ENCODE results near the gene MCL1. TPM values are rescaled to one million over a fixed set of nuclear protein-coding genes. Genes with fewer than 3 reads are reported as not detected.

The MCL1 gene
- total and polyA plus RNA-seq, 2 of the 13 experiments (the other 11 are each of a cell fraction or from before 2014, with no cell fraction given) = 69.5 to 125 TPM

DNA sequence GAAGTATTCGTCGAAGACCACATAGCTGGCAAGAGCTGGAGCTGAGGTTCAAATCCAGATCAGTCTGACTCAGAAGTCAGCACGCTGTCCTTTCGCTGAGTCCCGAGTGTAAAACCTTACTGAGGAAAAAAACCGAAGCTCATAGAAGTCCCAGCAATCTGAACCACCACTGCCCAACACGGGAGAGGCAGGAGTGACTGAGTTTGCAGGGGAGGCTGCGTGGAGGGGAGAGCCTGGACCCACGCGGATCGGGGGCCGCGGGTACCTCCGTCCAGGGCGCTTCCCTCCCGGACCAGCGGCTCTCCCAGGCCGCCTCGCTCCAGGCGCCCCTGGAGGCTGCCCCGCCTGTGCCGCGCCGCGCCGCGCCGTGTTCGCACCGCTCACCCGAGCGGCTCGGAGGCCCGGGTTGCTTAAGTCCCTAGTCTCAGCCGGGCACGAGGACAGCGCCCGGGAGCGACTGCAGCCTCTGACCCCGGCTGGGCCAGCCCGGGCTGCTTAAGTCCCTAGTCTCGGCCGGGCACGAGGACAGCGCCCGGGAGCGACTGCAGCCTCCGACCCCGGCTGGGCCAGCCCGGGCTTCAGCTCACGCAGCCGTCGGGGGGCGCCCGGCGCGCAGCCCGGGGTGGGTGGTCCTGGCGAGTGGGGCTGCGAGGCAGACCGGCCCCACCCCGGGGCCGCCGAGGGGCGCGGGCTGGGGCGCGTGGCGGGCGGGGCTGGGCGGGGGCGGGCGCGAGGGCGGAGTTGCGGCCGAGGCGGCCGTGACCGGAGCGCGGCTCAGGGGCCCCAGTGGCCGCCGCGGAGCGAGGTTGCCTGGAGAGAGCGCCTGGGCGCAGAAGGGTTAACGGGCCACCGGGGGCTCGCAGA, 30.5 kb downstream of the MCL1 start, which contains the start of gene ADAMTSL4 (continued):
- TF ChIP-seq, protein P1, sequence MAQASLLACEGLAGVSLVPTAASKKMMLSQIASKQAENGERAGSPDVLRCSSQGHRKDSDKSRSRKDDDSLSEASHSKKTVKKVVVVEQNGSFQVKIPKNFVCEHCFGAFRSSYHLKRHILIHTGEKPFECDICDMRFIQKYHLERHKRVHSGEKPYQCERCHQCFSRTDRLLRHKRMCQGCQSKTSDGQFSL (CRISPR knock-in tag; IDR thresholded peaks at IDR 0.05) = no peak
- peak; percentile 62 for TF ChIP-seq ZNF891 (CRISPR knock-in tag; IDR thresholded peaks at IDR 0.05)
- TF ChIP-seq ZFY (CRISPR knock-in tag; IDR thresholded peaks at IDR 0.05) = peak; percentile 79
- TF ChIP-seq ZNF101 (CRISPR knock-in tag; IDR thresholded peaks at IDR 0.05; ENCODE audit: borderline replicate concordance, low read depth) = no peak
- peak; percentile 62 for TF ChIP-seq RBM39 (IDR thresholded peaks at IDR 0.05; ENCODE audit: low read depth, low read length, poor library complexity, severe bottlenecking)
- TF ChIP-seq SNAI1 (CRISPR knock-in tag; IDR thresholded peaks at IDR 0.05; ENCODE audit: borderline replicate concordance) = no peak
- TF ChIP-seq, protein P2, sequence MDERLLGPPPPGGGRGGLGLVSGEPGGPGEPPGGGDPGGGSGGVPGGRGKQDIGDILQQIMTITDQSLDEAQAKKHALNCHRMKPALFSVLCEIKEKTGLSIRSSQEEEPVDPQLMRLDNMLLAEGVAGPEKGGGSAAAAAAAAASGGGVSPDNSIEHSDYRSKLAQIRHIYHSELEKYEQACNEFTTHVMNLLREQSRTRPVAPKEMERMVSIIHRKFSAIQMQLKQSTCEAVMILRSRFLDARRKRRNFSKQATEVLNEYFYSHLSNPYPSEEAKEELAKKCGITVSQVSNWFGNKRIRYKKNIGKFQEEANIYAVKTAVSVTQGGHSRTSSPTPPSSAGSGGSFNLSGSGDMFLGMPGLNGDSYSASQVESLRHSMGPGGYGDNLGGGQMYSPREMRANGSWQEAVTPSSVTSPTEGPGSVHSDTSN (CRISPR knock-in tag; IDR thresholded peaks at IDR 0.05) = no peak
- no peak for TF ChIP-seq FLYWCH1 (CRISPR knock-in tag; IDR thresholded peaks at IDR 0.05)
- peak; percentile 11 for TF ChIP-seq TEAD3 (CRISPR knock-in tag; optimal IDR thresholded peaks at IDR 0.05; ENCODE audit: borderline replicate concordance)
- TF ChIP-seq, protein P3, sequence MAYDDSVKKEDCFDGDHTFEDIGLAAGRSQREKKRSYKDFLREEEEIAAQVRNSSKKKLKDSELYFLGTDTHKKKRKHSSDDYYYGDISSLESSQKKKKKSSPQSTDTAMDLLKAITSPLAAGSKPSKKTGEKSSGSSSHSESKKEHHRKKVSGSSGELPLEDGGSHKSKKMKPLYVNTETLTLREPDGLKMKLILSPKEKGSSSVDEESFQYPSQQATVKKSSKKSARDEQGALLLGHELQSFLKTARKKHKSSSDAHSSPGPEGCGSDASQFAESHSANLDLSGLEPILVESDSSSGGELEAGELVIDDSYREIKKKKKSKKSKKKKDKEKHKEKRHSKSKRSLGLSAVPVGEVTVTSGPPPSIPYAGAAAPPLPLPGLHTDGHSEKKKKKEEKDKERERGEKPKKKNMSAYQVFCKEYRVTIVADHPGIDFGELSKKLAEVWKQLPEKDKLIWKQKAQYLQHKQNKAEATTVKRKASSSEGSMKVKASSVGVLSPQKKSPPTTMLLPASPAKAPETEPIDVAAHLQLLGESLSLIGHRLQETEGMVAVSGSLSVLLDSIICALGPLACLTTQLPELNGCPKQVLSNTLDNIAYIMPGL (CRISPR knock-in tag; IDR thresholded peaks at IDR 0.05; ENCODE audit: borderline replicate concordance in 1 of 2, low read depth in 1 of 2) = peak; percentile 75 to 80
- TF ChIP-seq, protein P4, sequence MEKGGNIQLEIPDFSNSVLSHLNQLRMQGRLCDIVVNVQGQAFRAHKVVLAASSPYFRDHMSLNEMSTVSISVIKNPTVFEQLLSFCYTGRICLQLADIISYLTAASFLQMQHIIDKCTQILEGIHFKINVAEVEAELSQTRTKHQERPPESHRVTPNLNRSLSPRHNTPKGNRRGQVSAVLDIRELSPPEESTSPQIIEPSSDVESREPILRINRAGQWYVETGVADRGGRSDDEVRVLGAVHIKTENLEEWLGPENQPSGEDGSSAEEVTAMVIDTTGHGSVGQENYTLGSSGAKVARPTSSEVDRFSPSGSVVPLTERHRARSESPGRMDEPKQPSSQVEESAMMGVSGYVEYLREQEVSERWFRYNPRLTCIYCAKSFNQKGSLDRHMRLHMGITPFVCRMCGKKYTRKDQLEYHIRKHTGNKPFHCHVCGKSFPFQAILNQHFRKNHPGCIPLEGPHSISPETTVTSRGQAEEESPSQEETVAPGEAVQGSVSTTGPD (CRISPR knock-in tag; IDR thresholded peaks at IDR 0.05) = no peak
- TF ChIP-seq GTF2F1 (IDR thresholded peaks at IDR 0.05; ENCODE audit: low read length) = no peak
- TF ChIP-seq, protein P5, sequence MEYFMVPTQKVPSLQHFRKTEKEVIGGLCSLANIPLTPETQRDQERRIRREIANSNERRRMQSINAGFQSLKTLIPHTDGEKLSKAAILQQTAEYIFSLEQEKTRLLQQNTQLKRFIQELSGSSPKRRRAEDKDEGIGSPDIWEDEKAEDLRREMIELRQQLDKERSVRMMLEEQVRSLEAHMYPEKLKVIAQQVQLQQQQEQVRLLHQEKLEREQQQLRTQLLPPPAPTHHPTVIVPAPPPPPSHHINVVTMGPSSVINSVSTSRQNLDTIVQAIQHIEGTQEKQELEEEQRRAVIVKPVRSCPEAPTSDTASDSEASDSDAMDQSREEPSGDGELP (IDR thresholded peaks at IDR 0.05; ENCODE audit: borderline replicate concordance, low read depth) = no peak
- TF ChIP-seq HOXA3 (CRISPR knock-in tag; IDR thresholded peaks at IDR 0.05) = peak; percentile 69
- TF ChIP-seq KDM5B (CRISPR knock-in tag; IDR thresholded peaks at IDR 0.05; ENCODE audit: borderline replicate concordance) = peak; percentile 57; the same call in 1 of the 2 replicates
- no peak for TF ChIP-seq ZMYM4 (CRISPR knock-in tag; IDR thresholded peaks at IDR 0.05)
- TF ChIP-seq, protein P6, sequence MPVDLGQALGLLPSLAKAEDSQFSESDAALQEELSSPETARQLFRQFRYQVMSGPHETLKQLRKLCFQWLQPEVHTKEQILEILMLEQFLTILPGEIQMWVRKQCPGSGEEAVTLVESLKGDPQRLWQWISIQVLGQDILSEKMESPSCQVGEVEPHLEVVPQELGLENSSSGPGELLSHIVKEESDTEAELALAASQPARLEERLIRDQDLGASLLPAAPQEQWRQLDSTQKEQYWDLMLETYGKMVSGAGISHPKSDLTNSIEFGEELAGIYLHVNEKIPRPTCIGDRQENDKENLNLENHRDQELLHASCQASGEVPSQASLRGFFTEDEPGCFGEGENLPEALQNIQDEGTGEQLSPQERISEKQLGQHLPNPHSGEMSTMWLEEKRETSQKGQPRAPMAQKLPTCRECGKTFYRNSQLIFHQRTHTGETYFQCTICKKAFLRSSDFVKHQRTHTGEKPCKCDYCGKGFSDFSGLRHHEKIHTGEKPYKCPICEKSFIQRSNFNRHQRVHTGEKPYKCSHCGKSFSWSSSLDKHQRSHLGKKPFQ (CRISPR knock-in tag; IDR thresholded peaks at IDR 0.05; ENCODE audit: insufficient replicate concordance) = peak; percentile 58
- TF ChIP-seq ZNF329 (CRISPR knock-in tag; IDR thresholded peaks at IDR 0.05; ENCODE audit: low read depth) = 0 out of 2 replicates have a peak, but pooled peaks have one; percentile 21
- TF ChIP-seq ZNF747 (CRISPR knock-in tag; IDR thresholded peaks at IDR 0.05; ENCODE audit: borderline replicate concordance) = 0 out of 2 replicates have a peak, but pooled peaks have one; percentile 16
- TF ChIP-seq ZNF446 (CRISPR knock-in tag; IDR thresholded peaks at IDR 0.05) = no peak
- peak; percentile 69; the same call in 1 of the 2 replicates for TF ChIP-seq ZNF607 (CRISPR knock-in tag; IDR thresholded peaks at IDR 0.05; ENCODE audit: borderline replicate concordance)
